Camera-type eye (tissue), 1 donor: ENCODE data around the gene EXOC6. TPM values are rescaled to one million over a fixed set of nuclear protein-coding genes. Genes with fewer than 3 reads are reported as not detected.

Experiments
- total RNA-seq: library from RNA; depleted of rRNA; stranded (reverse); fragments of >200 nt; gene quantifications from one replicate; pipeline ENCODE4 v1.2.3, GENCODE V29; 2014

The EXOC6 gene
- 53.5 TPM for total RNA-seq

GRCh38 chr10:92848441-92849233 is at the start of gene EXOC6:
Gene EXOC6, plus strand, starts transcription at chr10:92848520. Its CDS starts 14 bp downstream, at chr10:92848534.

GRCh38 chr10:93059975-93060886 is 211.9 kb downstream of the EXOC6 start, which contains the start of gene CYP26C1:
Gene CYP26C1, plus strand, starts transcription at chr10:93060798. Its CDS starts 466 bp downstream, at chr10:93061264.

DNA sequence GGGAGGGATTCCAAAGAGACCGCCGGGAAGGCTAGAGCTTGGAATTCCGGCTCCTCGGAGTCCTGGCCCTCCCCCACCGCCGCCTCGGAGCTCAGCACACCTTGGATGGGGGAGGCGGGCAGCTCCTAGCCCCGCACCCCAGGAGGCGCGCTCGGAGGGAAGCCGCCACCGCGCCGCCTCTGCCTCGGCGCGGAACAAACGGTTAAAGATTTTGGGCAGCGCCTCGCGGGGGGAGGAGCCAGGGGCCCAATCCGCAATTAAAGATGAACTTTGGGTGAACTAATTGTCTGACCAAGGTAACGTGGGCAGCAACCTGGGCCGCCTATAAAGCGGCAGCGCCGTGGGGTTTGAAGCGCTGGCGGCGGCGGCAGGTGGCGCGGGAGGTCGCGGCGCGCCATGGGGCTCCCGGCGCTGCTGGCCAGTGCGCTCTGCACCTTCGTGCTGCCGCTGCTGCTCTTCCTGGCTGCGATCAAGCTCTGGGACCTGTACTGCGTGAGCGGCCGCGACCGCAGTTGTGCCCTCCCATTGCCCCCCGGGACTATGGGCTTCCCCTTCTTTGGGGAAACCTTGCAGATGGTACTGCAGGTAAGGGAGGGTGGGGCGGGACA is 225.3 kb downstream of the EXOC6 start, which contains the start of gene CYP26A1:
CYP26A1 (plus strand) TSS at position 355 of the 608 bp plus-strand sequence; CDS start at position 397, 42 bp downstream.

Other genes with a start within 250 kb of the EXOC6 start
- gene HHEX, start 158.6 kb upstream of the EXOC6 start, total RNA-seq = 2.9 TPM
- 0.38 TPM for gene CYP26C1, start 212.3 kb downstream of the EXOC6 start, total RNA-seq
- gene CYP26A1, start 225.4 kb downstream of the EXOC6 start, total RNA-seq = 16.8 TPM